ENCODE measurements around the gene MED14. TPM values are rescaled to one million over a fixed set of nuclear protein-coding genes. Genes with fewer than 3 reads are reported as not detected.
A peak's percentile ranks its signal among the peaks of the same experiment; 100 is the strongest.

The MED14 gene
- total and polyA plus RNA-seq, 2 of the 8 experiments (the other 6 are each of a cell fraction or from before 2014, with no cell fraction given): 79.7 to 117 TPM

DNA sequence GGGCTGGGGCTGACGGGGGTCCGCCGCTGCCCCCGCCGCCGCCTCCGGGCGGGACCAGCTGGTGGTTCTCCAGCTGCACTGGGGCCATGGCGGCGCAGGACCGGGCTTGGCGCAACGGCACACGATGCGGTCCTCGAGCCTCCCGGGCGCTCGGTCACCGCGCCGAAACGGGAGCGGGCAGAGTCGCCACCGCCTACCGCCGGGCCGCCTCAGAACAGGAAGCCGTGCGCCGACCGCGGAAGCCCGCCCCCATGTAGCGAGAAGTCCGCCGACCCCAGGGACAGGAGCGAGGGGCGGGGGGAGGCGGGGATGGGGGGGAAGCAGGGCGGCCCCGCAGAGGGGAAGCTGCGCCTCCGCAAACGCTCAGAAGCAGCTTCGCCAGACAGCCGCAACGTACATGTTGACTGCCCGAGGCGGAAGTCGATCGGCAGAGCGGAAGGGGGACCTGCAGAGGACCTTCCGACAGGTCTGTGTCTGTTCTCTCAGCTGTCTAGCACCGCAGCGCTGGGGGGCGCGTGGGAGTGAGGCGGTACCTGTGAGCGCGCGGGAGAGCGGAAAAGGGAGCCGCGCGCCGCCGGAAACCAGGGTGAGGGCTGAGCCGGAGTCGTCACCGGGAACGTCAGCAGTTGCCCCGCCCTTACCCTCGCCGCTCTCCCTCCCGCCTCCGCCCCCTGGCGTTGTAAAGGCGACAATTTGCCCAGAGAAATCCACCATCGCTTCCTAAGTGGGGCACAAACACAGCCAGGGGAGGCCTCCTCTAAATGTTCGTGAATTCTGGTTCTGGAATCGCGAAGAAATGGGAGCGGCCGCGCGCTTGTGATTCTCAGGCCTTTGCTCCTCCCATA, at the start of gene MED14 (continued):
- TF ChIP-seq BACH1 (IDR thresholded peaks at IDR 0.05; ENCODE audit: low read length): 0 out of 2 replicates have a peak, but pooled peaks have one; percentile 11
- peak; percentile 11 to 35; a peak in 3 of 4 replicates for TF ChIP-seq RAD21 (IDR thresholded peaks at IDR 0.05 in 1 of 2, conservative IDR thresholded peaks at IDR 0.05 in 1 of 2; ENCODE audit: low read depth in 2 of 2, low read length in 2 of 2)
- peak; percentile 76; the same call in 1 of the 2 replicates for TF ChIP-seq GABPA (IDR thresholded peaks at IDR 0.05; ENCODE audit: borderline replicate concordance, insufficient read depth, low read length)
- peak; percentile 66; the same call in 1 of the 2 replicates for TF ChIP-seq EGR1 (IDR thresholded peaks at IDR 0.05; ENCODE audit: borderline replicate concordance, low read depth, low read length)
- peak in 1 of 2 experiments; percentile 49; a peak in 1 of 4 replicates for TF ChIP-seq SIN3A (conservative IDR thresholded peaks at IDR 0.05 in 1 of 2, IDR thresholded peaks at IDR 0.05 in 1 of 2; ENCODE audit: low read depth in 1 of 2, low read length in 2 of 2)
- no peak for TF ChIP-seq CHD1 (IDR thresholded peaks at IDR 0.05; ENCODE audit: low read depth, low read length)
- no peak for TF ChIP-seq TCF12 (IDR thresholded peaks at IDR 0.05; ENCODE audit: low read depth, low read length)
- TF ChIP-seq SAP30 (IDR thresholded peaks at IDR 0.05; ENCODE audit: insufficient read depth, insufficient replicate concordance, low read length): no peak
- no peak for TF ChIP-seq TEAD4 (IDR thresholded peaks at IDR 0.05; ENCODE audit: low read depth, low read length)
- TF ChIP-seq RBBP5 (IDR thresholded peaks at IDR 0.05; ENCODE audit: borderline replicate concordance, low read depth, low read length): peak; percentile 82
- peak; percentile 5; the same call in 1 of the 2 replicates for TF ChIP-seq YY1 (IDR thresholded peaks at IDR 0.05; ENCODE audit: low read depth, low read length)
- no peak for TF ChIP-seq NANOG (IDR thresholded peaks at IDR 0.05; ENCODE audit: insufficient read depth, low read depth, low read length, poor library complexity, severe bottlenecking)
- peak; percentile 20 for TF ChIP-seq KDM4A (IDR thresholded peaks at IDR 0.05; ENCODE audit: low read depth, low read length, severe bottlenecking)
- TF ChIP-seq TAF1 (IDR thresholded peaks at IDR 0.05; ENCODE audit: low read depth, low read length): peak; percentile 66
- TF ChIP-seq, protein P1, sequence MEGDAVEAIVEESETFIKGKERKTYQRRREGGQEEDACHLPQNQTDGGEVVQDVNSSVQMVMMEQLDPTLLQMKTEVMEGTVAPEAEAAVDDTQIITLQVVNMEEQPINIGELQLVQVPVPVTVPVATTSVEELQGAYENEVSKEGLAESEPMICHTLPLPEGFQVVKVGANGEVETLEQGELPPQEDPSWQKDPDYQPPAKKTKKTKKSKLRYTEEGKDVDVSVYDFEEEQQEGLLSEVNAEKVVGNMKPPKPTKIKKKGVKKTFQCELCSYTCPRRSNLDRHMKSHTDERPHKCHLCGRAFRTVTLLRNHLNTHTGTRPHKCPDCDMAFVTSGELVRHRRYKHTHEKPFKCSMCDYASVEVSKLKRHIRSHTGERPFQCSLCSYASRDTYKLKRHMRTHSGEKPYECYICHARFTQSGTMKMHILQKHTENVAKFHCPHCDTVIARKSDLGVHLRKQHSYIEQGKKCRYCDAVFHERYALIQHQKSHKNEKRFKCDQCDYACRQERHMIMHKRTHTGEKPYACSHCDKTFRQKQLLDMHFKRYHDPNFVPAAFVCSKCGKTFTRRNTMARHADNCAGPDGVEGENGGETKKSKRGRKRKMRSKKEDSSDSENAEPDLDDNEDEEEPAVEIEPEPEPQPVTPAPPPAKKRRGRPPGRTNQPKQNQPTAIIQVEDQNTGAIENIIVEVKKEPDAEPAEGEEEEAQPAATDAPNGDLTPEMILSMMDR (IDR thresholded peaks at IDR 0.05; ENCODE audit: control extremely low read depth in 1 of 3, insufficient read depth in 1 of 3, low read depth in 1 of 3, low read length in 3 of 3): peak; percentile 32 to 52 (median 44)
